Tibial nerve (tissue), 4 donors: ENCODE results near the gene ZNF609. TPM values are rescaled to one million over a fixed set of nuclear protein-coding genes. Genes with fewer than 3 reads are reported as not detected.

Experiments used
- DNase-seq, 2 donors: peaks; one replicate each; pipeline ENCODE4 v3.0.0-alpha.2; 2019; ENCODE audit warnings: low spot score in 2 of 2
- H3K27ac ChIP-seq, 4 donors: fragments of 200-600 bp; sonication (generic) in 3 of 4; one replicate each; pipeline ENCODE4 v1.5.1; 2017 to 2019; ENCODE audit warnings: mild to moderate bottlenecking in 1 of 4
- H3K27me3 ChIP-seq, 2 donors: fragments of 200-600 bp; sonication (generic) in 1 of 2; one replicate each; pipeline versions ENCODE4 v1.5.1 to v1.6.0; 2017 to 2019
- H3K36me3 ChIP-seq, 3 donors: fragments of 200-600 bp; sonication (generic); one replicate each; pipeline ENCODE4 v1.5.1; 2018 to 2019
- H3K4me1 ChIP-seq, 4 donors: fragments of 200-600 bp; sonication (generic) in 3 of 4; one replicate each; pipeline ENCODE4 v1.5.1; 2017 to 2019
- H3K4me3 ChIP-seq, 4 donors: fragments of 200-600 bp; sonication (generic) in 3 of 4; one replicate each; pipeline ENCODE4 v1.5.1; 2017 to 2019; ENCODE audit warnings: mild to moderate bottlenecking in 1 of 4, moderate library complexity in 1 of 4
- H3K9me3 ChIP-seq, 4 donors: fragments of 200-600 bp; sonication (generic) in 3 of 4; one replicate each; pipeline ENCODE4 v1.5.1; 2017 to 2019
- EP300 ChIP-seq, 2 donors: sonication (generic); formaldehyde crosslinking; IDR thresholded peaks; one replicate each; pipeline ENCODE4 v1.6.1; 2017; ENCODE audit warnings: antibody characterized with exemption in 2 of 2, mild to moderate bottlenecking in 1 of 2
- POLR2A ChIP-seq, 2 donors: fragments of 450-650 bp; IDR thresholded peaks; one replicate each; pipeline ENCODE4 v1.6.1; 2017; ENCODE audit warnings: antibody characterized with exemption in 2 of 2, mild to moderate bottlenecking in 2 of 2, moderate library complexity in 2 of 2
- WGBS, 2 donors: methylation state at CpG; one replicate each; pipeline ENCODE4 v1.1.5; 2018; 5-methylcytosine and 5-hydroxymethylcytosine counted together
- total RNA-seq, 4 donors: library from RNA; depleted of rRNA; stranded (reverse); fragments of >200 nt; gene quantifications; one replicate each; pipeline ENCODE4 v1.1.0, GENCODE V29; 2016
- TF ChIP-seq, protein P1 (sequence below), 5 experiments: fragments of 200-600 bp in 3 of 5; fragments of 450-650 bp in 2 of 5; sonication (generic) in 3 of 5; IDR thresholded peaks; one replicate each; pipeline ENCODE4 v1.5.1; 2016 to 2019; ENCODE audit warnings: antibody characterized with exemption in 5 of 5, mild to moderate bottlenecking in 3 of 5, moderate library complexity in 2 of 5

Gene ZNF609, protein sequence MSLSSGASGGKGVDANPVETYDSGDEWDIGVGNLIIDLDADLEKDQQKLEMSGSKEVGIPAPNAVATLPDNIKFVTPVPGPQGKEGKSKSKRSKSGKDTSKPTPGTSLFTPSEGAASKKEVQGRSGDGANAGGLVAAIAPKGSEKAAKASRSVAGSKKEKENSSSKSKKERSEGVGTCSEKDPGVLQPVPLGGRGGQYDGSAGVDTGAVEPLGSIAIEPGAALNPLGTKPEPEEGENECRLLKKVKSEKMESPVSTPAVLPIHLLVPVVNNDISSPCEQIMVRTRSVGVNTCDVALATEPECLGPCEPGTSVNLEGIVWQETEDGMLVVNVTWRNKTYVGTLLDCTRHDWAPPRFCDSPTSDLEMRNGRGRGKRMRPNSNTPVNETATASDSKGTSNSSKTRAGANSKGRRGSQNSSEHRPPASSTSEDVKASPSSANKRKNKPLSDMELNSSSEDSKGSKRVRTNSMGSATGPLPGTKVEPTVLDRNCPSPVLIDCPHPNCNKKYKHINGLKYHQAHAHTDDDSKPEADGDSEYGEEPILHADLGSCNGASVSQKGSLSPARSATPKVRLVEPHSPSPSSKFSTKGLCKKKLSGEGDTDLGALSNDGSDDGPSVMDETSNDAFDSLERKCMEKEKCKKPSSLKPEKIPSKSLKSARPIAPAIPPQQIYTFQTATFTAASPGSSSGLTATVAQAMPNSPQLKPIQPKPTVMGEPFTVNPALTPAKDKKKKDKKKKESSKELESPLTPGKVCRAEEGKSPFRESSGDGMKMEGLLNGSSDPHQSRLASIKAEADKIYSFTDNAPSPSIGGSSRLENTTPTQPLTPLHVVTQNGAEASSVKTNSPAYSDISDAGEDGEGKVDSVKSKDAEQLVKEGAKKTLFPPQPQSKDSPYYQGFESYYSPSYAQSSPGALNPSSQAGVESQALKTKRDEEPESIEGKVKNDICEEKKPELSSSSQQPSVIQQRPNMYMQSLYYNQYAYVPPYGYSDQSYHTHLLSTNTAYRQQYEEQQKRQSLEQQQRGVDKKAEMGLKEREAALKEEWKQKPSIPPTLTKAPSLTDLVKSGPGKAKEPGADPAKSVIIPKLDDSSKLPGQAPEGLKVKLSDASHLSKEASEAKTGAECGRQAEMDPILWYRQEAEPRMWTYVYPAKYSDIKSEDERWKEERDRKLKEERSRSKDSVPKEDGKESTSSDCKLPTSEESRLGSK (N-terminal part only)
- total RNA-seq = 10 to 100 TPM; 22.9 to 38.7 (median 27.1) TPM

DNA sequence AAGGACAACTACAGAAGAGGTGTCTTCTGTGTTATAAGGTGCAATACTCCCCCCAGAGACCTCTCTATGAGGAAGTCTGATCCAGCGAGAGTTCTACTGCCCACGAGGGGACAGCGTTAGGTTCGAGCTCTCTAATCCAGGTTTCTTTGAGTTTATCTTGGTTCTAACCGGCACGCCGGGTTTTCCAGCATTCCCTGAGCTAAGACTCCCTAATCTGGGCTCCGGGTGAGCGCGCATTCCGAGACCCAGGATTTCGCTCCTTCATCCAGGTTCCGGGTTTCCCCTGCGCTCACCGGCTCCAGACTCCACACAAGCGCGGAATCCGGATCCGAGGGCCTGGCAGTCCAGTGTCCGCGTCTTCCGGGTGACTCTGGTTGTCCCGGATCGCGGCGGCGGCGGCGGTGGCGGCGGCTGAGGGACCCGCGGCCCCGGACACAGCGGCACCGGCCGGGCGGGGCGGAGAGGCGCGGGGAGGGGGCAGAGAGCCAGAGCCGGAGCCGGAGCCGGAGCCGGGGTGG, at the start of gene ZNF609:
Gene ZNF609, plus strand, starts transcription at position 373 of the 518 bp plus-strand sequence. CDS start 38,842 bp downstream, outside the sequence.
- TF ChIP-seq EP300 (IDR thresholded peaks at IDR 0.05) = peak in 1 of 2 donors; percentile 81
- TF ChIP-seq, protein P1, sequence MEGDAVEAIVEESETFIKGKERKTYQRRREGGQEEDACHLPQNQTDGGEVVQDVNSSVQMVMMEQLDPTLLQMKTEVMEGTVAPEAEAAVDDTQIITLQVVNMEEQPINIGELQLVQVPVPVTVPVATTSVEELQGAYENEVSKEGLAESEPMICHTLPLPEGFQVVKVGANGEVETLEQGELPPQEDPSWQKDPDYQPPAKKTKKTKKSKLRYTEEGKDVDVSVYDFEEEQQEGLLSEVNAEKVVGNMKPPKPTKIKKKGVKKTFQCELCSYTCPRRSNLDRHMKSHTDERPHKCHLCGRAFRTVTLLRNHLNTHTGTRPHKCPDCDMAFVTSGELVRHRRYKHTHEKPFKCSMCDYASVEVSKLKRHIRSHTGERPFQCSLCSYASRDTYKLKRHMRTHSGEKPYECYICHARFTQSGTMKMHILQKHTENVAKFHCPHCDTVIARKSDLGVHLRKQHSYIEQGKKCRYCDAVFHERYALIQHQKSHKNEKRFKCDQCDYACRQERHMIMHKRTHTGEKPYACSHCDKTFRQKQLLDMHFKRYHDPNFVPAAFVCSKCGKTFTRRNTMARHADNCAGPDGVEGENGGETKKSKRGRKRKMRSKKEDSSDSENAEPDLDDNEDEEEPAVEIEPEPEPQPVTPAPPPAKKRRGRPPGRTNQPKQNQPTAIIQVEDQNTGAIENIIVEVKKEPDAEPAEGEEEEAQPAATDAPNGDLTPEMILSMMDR (IDR thresholded peaks at IDR 0.05) = peak in 3 of 5 experiments; percentile 5 to 54 (median 39)
- peak; percentile 60 to 90 for TF ChIP-seq POLR2A (IDR thresholded peaks at IDR 0.05)
- WGBS, 2 donors = 2 to 3% methylated on average over 20 to 44 of the region's 45 CpGs

DNA sequence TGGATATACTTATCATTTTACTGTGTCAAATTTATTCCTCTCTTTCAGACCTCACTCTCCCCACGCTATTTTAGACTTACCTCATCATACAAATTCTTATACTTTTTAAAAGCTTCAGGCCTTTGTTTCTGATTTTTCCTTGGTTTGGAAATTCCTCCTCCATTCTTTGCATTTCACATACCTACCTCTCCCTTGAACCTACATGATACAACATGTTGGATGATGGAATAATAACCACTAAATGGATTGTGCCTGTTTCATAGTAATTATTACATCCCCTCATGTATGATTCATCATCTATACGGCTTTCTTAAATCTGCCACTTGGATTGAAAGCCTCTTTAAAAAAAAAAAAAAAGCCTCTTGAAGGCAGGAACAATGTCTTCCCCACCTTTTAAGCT, 48.2 kb upstream of the ZNF609 start:
- WGBS, 2 donors = 81 to 85% methylated on average over 2 of the region's 2 CpGs
- H3K36me3 ChIP-seq = peaks cover 0 to 94% (median 10%) of the 10 kb centered on the region in 3 donors

More for the DNA sequence above, at the start of gene ZNF609:
- no peaks in the 10 kb centered on the region for H3K9me3 ChIP-seq
- H3K27me3 ChIP-seq = no peaks in the 10 kb centered on the region
- H3K4me3 ChIP-seq = peak within 1 kb of the TSS; percentile 62 to 94 (median 78)
- peak within 1 kb of the TSS; percentile 80 to 96 (median 89) for H3K27ac ChIP-seq
- peaks cover 0 to 6% (median 0%) of the 10 kb centered on the region in 3 donors for H3K36me3 ChIP-seq
- DNase-seq = peak; percentile 87 to 96
- H3K4me1 ChIP-seq = peaks cover 5 to 56% (median 41%) of the 10 kb centered on the region in 4 donors

DNA sequence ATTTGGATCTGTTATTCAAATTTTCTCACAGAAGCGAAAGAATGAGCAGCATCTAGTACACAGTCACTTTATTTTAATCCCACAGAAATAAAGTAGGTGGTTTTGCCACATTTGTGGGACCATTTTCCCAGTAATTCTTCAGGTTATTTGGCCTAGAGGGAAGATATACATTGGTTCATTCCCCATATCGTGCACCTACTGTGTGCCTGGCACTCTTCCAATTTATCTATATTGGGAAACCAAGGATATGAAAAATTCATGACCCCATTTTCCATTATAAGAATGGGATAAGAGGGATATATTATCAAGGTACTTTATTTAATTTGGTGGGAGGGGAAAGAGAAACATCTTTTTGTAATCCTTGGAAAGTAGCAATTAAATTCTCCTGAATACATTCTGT, 37.7 kb upstream of the ZNF609 start:
- no peak for TF ChIP-seq POLR2A (IDR thresholded peaks at IDR 0.05)
- TF ChIP-seq, protein P1 (IDR thresholded peaks at IDR 0.05) = no peak
- TF ChIP-seq EP300 (IDR thresholded peaks at IDR 0.05) = no peak
- Histone ChIP-seq H3K9me3 (no peaks in the 10 kb centered on the region), H3K4me3 (no peak overlapping the region), H3K4me1 (no peaks in the 10 kb centered on the region), H3K27ac (no peak overlapping the region), H3K27me3 (no peaks in the 10 kb centered on the region), H3K36me3 (peaks cover 0 to 89% (median 4%) of the 10 kb centered on the region in 3 donors)
- DNase-seq = no peak
- 80 to 90% methylated on average over 2 of the region's 2 CpGs for WGBS, 2 donors

More for the DNA sequence above, 48.2 kb upstream of the ZNF609 start:
- no peak overlapping the region for H3K27ac ChIP-seq
- H3K9me3 ChIP-seq = no peaks in the 10 kb centered on the region
- no peaks in the 10 kb centered on the region for H3K27me3 ChIP-seq
- H3K4me1 ChIP-seq = no peaks in the 10 kb centered on the region
- H3K4me3 ChIP-seq = no peak overlapping the region
- DNase-seq = no peak
- TF ChIP-seq, protein P1 (IDR thresholded peaks at IDR 0.05) = no peak
- no peak for TF ChIP-seq EP300 (IDR thresholded peaks at IDR 0.05)
- TF ChIP-seq POLR2A (IDR thresholded peaks at IDR 0.05) = no peak

DNA sequence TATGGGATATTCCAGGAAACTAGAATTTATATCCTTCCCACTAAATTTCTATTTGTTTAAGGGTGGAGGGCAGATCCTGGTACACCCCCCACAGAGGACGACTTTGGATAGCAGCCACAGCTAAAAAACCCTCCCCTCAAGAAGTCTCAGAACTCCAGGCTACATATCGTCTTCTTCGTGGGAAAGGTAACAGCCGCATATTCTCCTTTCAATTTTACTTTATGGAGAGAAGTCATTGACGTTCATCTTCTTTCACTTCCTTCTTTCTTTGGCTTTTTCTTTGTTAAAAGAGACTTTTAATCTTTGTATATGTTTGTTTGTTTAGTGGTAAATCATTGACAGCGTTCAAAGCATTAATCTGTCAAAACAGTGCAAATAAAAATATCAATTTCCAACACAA, 36.4 kb upstream of the ZNF609 start:
- peaks cover 0 to 87% (median 4%) of the 10 kb centered on the region in 3 donors for H3K36me3 ChIP-seq
- DNase-seq = no peak
- H3K4me1 ChIP-seq = no peaks in the 10 kb centered on the region
- 76 to 82% methylated on average over 6 of the region's 6 CpGs for WGBS, 2 donors
- H3K9me3 ChIP-seq = no peaks in the 10 kb centered on the region
- no peak overlapping the region for H3K27ac ChIP-seq
- H3K4me3 ChIP-seq = no peak overlapping the region
- no peaks in the 10 kb centered on the region for H3K27me3 ChIP-seq
- TF ChIP-seq POLR2A (IDR thresholded peaks at IDR 0.05) (no peak), EP300 (IDR thresholded peaks at IDR 0.05) (no peak)
- TF ChIP-seq, protein P1 (IDR thresholded peaks at IDR 0.05) = no peak
